H1 (cell line): ENCODE results near the gene VAT1.

ENCODE experiments used
- ATF3 ChIP-seq: IDR thresholded peaks from 2 replicates; pipeline ENCODE4 v1.6.1; 2011; ENCODE audit warnings: low read depth, mild to moderate bottlenecking, low read length; ENCODE audit not compliant: insufficient read depth
- CEBPB ChIP-seq: IDR thresholded peaks from 2 replicates; pipeline ENCODE4 v1.6.1; 2012; ENCODE audit warnings: low read depth, low read length
- CTCF ChIP-seq, 3 experiments: IDR thresholded peaks; 1 replicate in 2 of 3; 2 replicates in 1 of 3; pipeline versions ENCODE4 v1.5.1 to v1.6.1; 2011; ENCODE audit warnings: low read length in 3 of 3, mild to moderate bottlenecking in 3 of 3, inconsistent platforms in 2 of 3, low read depth in 1 of 3, moderate library complexity in 1 of 3; ENCODE audit not compliant: insufficient read depth in 1 of 3; ENCODE audit errors: control extremely low read depth in 1 of 3
- EP300 ChIP-seq, 2 experiments: IDR thresholded peaks; 1 replicate in 1 of 2; 2 replicates in 1 of 2; pipeline ENCODE4 v1.6.1; 2011 to 2012; ENCODE audit warnings: low read depth in 2 of 2, low read length in 2 of 2, mild to moderate bottlenecking in 2 of 2, borderline replicate concordance in 1 of 2, inconsistent platforms in 1 of 2, moderate library complexity in 1 of 2
- EZH2 ChIP-seq: fragments of 200-600 bp; sonication (generic); IDR thresholded peaks from 2 replicates; pipeline ENCODE4 v1.7.1; 2012; ENCODE audit warnings: low read depth, mild to moderate bottlenecking, moderate library complexity, low read length, inconsistent platforms; ENCODE audit not compliant: severe bottlenecking
- RFX5 ChIP-seq: IDR thresholded peaks from 2 replicates; pipeline ENCODE4 v1.6.1; 2011; ENCODE audit warnings: low read depth, low read length, improper control_type of control experiment, borderline replicate concordance
- SIX5 ChIP-seq: IDR thresholded peaks from 2 replicates; pipeline ENCODE4 v1.6.1; 2011; ENCODE audit warnings: mild to moderate bottlenecking, low read depth, low read length
- SP2 ChIP-seq: IDR thresholded peaks from 2 replicates; pipeline ENCODE4 v1.6.1; 2012; ENCODE audit warnings: mild to moderate bottlenecking, low read length, inconsistent platforms
- TCF12 ChIP-seq: IDR thresholded peaks from 2 replicates; pipeline ENCODE4 v1.6.1; 2011; ENCODE audit warnings: low read depth, mild to moderate bottlenecking, low read length
- TEAD4 ChIP-seq: IDR thresholded peaks from 2 replicates; pipeline ENCODE4 v1.6.1; 2012; ENCODE audit warnings: low read depth, low read length, inconsistent platforms, mixed read lengths
- YY1 ChIP-seq: IDR thresholded peaks from 2 replicates; pipeline ENCODE4 v1.6.1; 2011; ENCODE audit warnings: low read depth, mild to moderate bottlenecking, low read length
- TF ChIP-seq, protein P1 (sequence below): IDR thresholded peaks from 2 replicates; pipeline ENCODE4 v1.6.1; 2012; ENCODE audit warnings: inconsistent platforms

GRCh38 chr17:43025766-43026537, 3.8 kb upstream of the VAT1 start:
- TF ChIP-seq CTCF (IDR thresholded peaks at IDR 0.05; ENCODE audit: control extremely low read depth in 1 of 3, insufficient read depth in 1 of 3, low read depth in 1 of 3, low read length in 3 of 3) (no peak), RFX5 (no peak), TCF12 (no peak), TEAD4 (no peak), EP300 (IDR thresholded peaks at IDR 0.05; ENCODE audit: borderline replicate concordance in 1 of 2, low read depth in 2 of 2, low read length in 2 of 2) (no peak), YY1 (no peak), SIX5 (no peak), SP2 (no peak), ATF3 (no peak), CEBPB (no peak), EZH2 (no peak)
- TF ChIP-seq, protein P1, sequence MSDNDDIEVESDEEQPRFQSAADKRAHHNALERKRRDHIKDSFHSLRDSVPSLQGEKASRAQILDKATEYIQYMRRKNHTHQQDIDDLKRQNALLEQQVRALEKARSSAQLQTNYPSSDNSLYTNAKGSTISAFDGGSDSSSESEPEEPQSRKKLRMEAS: no peak
